ENCODE data around the gene AEN. TPM values are rescaled to one million over a fixed set of nuclear protein-coding genes. Genes with fewer than 3 reads are reported as not detected.

AEN gene
- total RNA-seq, 2 experiments from 2014 or later = 40.7 to 43.7 TPM

DNA sequence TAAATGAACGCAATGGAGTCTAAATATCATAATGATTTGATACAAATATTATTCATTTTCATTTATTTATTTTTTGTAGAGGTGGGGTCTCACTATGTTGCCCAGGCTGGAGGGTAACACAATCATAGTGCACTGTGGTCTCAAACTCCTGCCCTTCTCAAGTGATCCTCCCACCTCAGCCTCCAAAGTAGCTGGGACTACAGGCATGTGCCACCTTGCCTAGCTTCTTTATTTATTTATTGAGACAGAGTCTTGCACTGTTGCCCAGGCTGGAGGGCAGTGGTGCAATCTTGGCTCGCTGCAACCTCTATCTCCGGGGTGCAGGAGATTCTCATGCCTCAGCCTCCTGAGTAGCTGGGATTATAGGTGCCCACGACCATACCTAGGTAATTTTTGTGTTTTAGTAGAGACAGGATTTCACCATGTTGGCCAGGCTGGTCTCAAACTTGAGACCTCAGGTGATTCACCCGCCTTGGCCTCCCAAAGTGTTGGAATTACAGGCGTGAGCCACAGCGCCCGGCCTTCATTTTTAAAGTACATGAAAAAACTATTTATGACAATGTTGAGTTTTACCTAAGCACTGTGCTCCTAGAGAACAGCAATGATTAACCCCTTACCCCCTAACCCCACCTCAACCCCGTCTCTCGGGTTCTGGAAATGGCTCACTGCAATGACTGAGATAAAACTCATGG lies 4.0 kb upstream of the AEN start:
- no peak for DNase-seq
- H3K27ac Mint-ChIP-seq = no peak overlapping the region
- peaks cover 2% of the 10 kb centered on the region for H3K36me3 Mint-ChIP-seq (ENCODE audit: low read depth)
- Histone ChIP-seq H3K36me3 (ENCODE audit: insufficient read depth, low read length) (no peaks in the 10 kb centered on the region), H3K9me3 (ENCODE audit: control insufficient read depth in 1 of 2, insufficient read depth in 1 of 2, low read length in 2 of 2) (no peaks in the 10 kb centered on the region), H3K4me3 (ENCODE audit: low read length) (no peak overlapping the region), H3K27me3 (ENCODE audit: control insufficient read depth in 1 of 2, insufficient read depth in 2 of 2, low read length in 2 of 2) (peaks cover 4 to 6% of the 10 kb centered on the region in 2 experiments), H3K4me1 (ENCODE audit: insufficient read depth, low read length) (peaks cover 15% of the 10 kb centered on the region), H3K27ac (ENCODE audit: low read depth in 1 of 2, low read length in 2 of 2) (no peak overlapping the region)
- no peaks in the 10 kb centered on the region for H3K9me3 Mint-ChIP-seq
- no peak overlapping the region for H3K4me3 Mint-ChIP-seq
- H3K27me3 Mint-ChIP-seq = peaks cover 29% of the 10 kb centered on the region
- peaks cover 13% of the 10 kb centered on the region for H3K4me1 Mint-ChIP-seq (ENCODE audit: low read depth)
- ATAC-seq (ENCODE audit: poor library complexity) = no peak
- CTCF ChIA-PET = no interaction called here
- TF ChIP-seq, protein P1, sequence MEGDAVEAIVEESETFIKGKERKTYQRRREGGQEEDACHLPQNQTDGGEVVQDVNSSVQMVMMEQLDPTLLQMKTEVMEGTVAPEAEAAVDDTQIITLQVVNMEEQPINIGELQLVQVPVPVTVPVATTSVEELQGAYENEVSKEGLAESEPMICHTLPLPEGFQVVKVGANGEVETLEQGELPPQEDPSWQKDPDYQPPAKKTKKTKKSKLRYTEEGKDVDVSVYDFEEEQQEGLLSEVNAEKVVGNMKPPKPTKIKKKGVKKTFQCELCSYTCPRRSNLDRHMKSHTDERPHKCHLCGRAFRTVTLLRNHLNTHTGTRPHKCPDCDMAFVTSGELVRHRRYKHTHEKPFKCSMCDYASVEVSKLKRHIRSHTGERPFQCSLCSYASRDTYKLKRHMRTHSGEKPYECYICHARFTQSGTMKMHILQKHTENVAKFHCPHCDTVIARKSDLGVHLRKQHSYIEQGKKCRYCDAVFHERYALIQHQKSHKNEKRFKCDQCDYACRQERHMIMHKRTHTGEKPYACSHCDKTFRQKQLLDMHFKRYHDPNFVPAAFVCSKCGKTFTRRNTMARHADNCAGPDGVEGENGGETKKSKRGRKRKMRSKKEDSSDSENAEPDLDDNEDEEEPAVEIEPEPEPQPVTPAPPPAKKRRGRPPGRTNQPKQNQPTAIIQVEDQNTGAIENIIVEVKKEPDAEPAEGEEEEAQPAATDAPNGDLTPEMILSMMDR (IDR thresholded peaks at IDR 0.05) = no peak
- POLR2A ChIA-PET = no interaction called here
- intact Hi-C loops (cut with DNase I, micrococcal nuclease) = no loop called here

DNA sequence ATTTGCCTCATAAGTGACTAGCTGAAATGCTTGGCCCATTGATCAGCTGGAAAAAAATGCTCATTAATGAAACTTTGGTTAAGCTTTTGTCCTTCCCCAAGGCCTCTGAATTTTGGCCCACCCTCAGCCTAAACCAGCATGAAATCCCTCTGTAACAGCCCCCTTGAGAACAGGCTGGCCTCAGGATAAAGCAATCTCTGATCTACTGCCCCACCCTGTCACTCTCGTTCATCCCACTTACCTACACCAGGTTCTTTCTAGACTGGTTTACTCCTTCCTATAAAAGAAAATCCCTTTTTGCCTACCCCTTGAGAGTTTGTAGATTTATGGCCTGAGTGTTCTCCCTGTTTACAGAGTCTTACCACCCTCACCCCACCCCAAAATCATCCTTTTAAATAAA lies 3.4 kb upstream of the AEN start:
- no peak for DNase-seq
- Mint-ChIP-seq H3K9me3 (no peaks in the 10 kb centered on the region), H3K4me3 (no peak overlapping the region), H3K27ac (no peak overlapping the region), H3K4me1 (ENCODE audit: low read depth) (peaks cover 19% of the 10 kb centered on the region), H3K36me3 (ENCODE audit: low read depth) (peaks cover 7% of the 10 kb centered on the region), H3K27me3 (peaks cover 25% of the 10 kb centered on the region)
- TF ChIP-seq, protein P1 (IDR thresholded peaks at IDR 0.05) = no peak
- Histone ChIP-seq H3K9me3 (ENCODE audit: control insufficient read depth in 1 of 2, insufficient read depth in 1 of 2, low read length in 2 of 2) (no peaks in the 10 kb centered on the region), H3K4me3 (ENCODE audit: low read length) (no peak overlapping the region), H3K4me1 (ENCODE audit: insufficient read depth, low read length) (peaks cover 21% of the 10 kb centered on the region), H3K27ac (ENCODE audit: low read depth in 1 of 2, low read length in 2 of 2) (no peak overlapping the region), H3K36me3 (ENCODE audit: insufficient read depth, low read length) (no peaks in the 10 kb centered on the region), H3K27me3 (ENCODE audit: control insufficient read depth in 1 of 2, insufficient read depth in 2 of 2, low read length in 2 of 2) (peaks cover 2 to 5% of the 10 kb centered on the region in 2 experiments)
- ChIA-PET POLR2A (no interaction called here), CTCF (no interaction called here)
- intact Hi-C loops (cut with DNase I, micrococcal nuclease) = no loop called here
- ATAC-seq (ENCODE audit: poor library complexity) = no peak

DNA sequence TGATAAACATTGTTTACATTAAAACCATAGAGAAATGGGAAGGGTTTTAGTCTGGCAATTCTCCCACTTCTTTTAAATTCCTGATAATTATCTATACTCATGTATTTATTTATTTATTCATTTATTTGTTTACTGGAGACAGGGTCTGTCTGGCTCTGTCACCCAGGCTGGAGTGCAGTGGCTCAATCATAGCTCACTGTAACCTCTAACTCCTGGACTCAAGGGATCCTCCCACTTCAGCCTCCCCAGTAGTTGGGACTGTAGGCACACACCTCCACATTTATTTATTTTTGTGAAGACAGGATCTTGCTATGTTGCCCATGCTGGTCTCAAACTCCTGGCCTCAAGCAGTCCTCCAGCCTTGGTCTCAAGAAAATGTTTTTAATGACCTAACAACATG lies 2.5 kb upstream of the AEN start:
- H3K9me3 Mint-ChIP-seq = no peaks in the 10 kb centered on the region
- H3K27me3 Mint-ChIP-seq = peaks cover 17% of the 10 kb centered on the region
- no peaks in the 10 kb centered on the region for H3K36me3 ChIP-seq (ENCODE audit: insufficient read depth, low read length)
- intact Hi-C loops (cut with DNase I, micrococcal nuclease) = no loop called here
- DNase-seq (no peak), ATAC-seq (ENCODE audit: poor library complexity) (no peak)
- peaks cover 28% of the 10 kb centered on the region for H3K4me1 Mint-ChIP-seq (ENCODE audit: low read depth)
- peaks cover 30% of the 10 kb centered on the region for H3K4me1 ChIP-seq (ENCODE audit: insufficient read depth, low read length)
- no peak overlapping the region for H3K27ac ChIP-seq (ENCODE audit: low read depth in 1 of 2, low read length in 2 of 2)
- POLR2A ChIA-PET = no interaction called here
- H3K9me3 ChIP-seq (ENCODE audit: control insufficient read depth in 1 of 2, insufficient read depth in 1 of 2, low read length in 2 of 2) = no peaks in the 10 kb centered on the region
- no peak overlapping the region for H3K27ac Mint-ChIP-seq
- H3K4me3 Mint-ChIP-seq = no peak overlapping the region
- H3K36me3 Mint-ChIP-seq (ENCODE audit: low read depth) = peaks cover 7% of the 10 kb centered on the region
- H3K27me3 ChIP-seq (ENCODE audit: control insufficient read depth in 1 of 2, insufficient read depth in 2 of 2, low read length in 2 of 2) = no peaks in the 10 kb centered on the region
- no peak overlapping the region for H3K4me3 ChIP-seq (ENCODE audit: low read length)
- CTCF ChIA-PET = no interaction called here
- TF ChIP-seq, protein P1 (IDR thresholded peaks at IDR 0.05) = no peak
